Stomach (tissue), 9 donors: ENCODE measurements around the gene PKP2. TPM values are rescaled to one million over a fixed set of nuclear protein-coding genes. Genes with fewer than 3 reads are reported as not detected.
"Not testable (repeated sequence)": the region's sequence is repeated elsewhere in the genome, so short reads cannot be mapped to it uniquely, and the experiment has no call there.

ENCODE experiments used
- DNase-seq, 2 donors: peaks; one replicate each; pipeline versions ENCODE4 v3.0.0 to v3.0.0-alpha.2; 2013 to 2019
- H3K27ac ChIP-seq, 5 donors: fragments of 200-600 bp in 4 of 5; sonication (generic) in 4 of 5; one replicate each; pipeline ENCODE4 v1.5.1; 2013 to 2019; ENCODE audit warnings: mild to moderate bottlenecking in 1 of 5, moderate library complexity in 1 of 5
- H3K27me3 ChIP-seq, 3 donors: fragments of 200-600 bp; sonication (generic); one replicate each; pipeline ENCODE4 v1.5.1; 2017 to 2019; ENCODE audit warnings: mixed run types in 1 of 3
- H3K36me3 ChIP-seq, 4 donors: fragments of 200-600 bp; sonication (generic); 1 replicate in 3 of 4; 2 replicates in 1 of 4; pipeline ENCODE4 v1.5.1; 2016 to 2019
- H3K4me1 ChIP-seq, 4 donors: fragments of 200-600 bp; sonication (generic); one replicate each; pipeline ENCODE4 v1.5.1; 2016 to 2019
- H3K4me3 ChIP-seq, 4 donors: fragments of 200-600 bp; sonication (generic) in 3 of 4; one replicate each; pipeline ENCODE4 v1.5.1; 2016 to 2019; ENCODE audit warnings: mild to moderate bottlenecking in 1 of 4
- H3K9me3 ChIP-seq, 4 donors: fragments of 200-600 bp; sonication (generic); one replicate each; pipeline ENCODE4 v1.5.1; 2016 to 2019
- EP300 ChIP-seq: sonication (generic); formaldehyde crosslinking; IDR thresholded peaks from one replicate; pipeline ENCODE4 v1.6.1; 2017; ENCODE audit warnings: antibody characterized with exemption
- POLR2A ChIP-seq, 4 donors: fragments of 450-650 bp; IDR thresholded peaks; one replicate each; pipeline ENCODE4 v1.6.1; 2016; ENCODE audit warnings: antibody characterized with exemption in 4 of 4, control low read depth in 2 of 4, mild to moderate bottlenecking in 1 of 4, moderate library complexity in 1 of 4
- POLR2AphosphoS5 ChIP-seq, 3 donors: sonication (generic); formaldehyde crosslinking; IDR thresholded peaks; one replicate each; pipeline ENCODE4 v1.6.1; 2016; ENCODE audit warnings: antibody characterized with exemption in 3 of 3
- WGBS, 5 donors: extraction: QIAGEN DNeasy Blood & Tissue Kit in 3 of 5; methylation state at CpG; one replicate each; pipeline versions ENCODE4 v1.1.5 to v1.1.7; 2013 to 2018; 5-methylcytosine and 5-hydroxymethylcytosine counted together
- intact Hi-C: fragments of 100-400 bp; cut with DNase I; formaldehyde crosslinking; loops from one replicate; pipeline ENCODE4 v1.15.1; 2023; ENCODE audit warnings: low total_unique reads
- polyA plus RNA-seq, 3 donors: library from polyadenylated mRNA; stranded (reverse); fragments of 200-250 nt; gene quantifications; one replicate each; pipeline ENCODE4 v1.2.3, GENCODE V29; 2013
- total RNA-seq, 5 donors: library from RNA; depleted of rRNA; stranded (reverse); fragments of >200 nt; gene quantifications; one replicate each; pipeline versions ENCODE4 v1.1.0 to v1.2.3, GENCODE V29; 2014 to 2016
- TF ChIP-seq, protein P1 (sequence below), 7 experiments: fragments of 450-650 bp in 4 of 7; fragments of 200-600 bp in 3 of 7; sonication (generic) in 3 of 7; IDR thresholded peaks; one replicate each; pipeline ENCODE4 v1.5.1; 2016 to 2019; ENCODE audit warnings: antibody characterized with exemption in 7 of 7, control low read depth in 2 of 7, mild to moderate bottlenecking in 1 of 7
- donor health status: healthy with polysubstance abuse.
- donor health status: Bipolar disorder and iron deficiency.
- donor health status: healthy.

Gene PKP2
- total and polyA plus RNA-seq, 8 donors: 5.8 to 85.8 (median 39.5) TPM

DNA sequence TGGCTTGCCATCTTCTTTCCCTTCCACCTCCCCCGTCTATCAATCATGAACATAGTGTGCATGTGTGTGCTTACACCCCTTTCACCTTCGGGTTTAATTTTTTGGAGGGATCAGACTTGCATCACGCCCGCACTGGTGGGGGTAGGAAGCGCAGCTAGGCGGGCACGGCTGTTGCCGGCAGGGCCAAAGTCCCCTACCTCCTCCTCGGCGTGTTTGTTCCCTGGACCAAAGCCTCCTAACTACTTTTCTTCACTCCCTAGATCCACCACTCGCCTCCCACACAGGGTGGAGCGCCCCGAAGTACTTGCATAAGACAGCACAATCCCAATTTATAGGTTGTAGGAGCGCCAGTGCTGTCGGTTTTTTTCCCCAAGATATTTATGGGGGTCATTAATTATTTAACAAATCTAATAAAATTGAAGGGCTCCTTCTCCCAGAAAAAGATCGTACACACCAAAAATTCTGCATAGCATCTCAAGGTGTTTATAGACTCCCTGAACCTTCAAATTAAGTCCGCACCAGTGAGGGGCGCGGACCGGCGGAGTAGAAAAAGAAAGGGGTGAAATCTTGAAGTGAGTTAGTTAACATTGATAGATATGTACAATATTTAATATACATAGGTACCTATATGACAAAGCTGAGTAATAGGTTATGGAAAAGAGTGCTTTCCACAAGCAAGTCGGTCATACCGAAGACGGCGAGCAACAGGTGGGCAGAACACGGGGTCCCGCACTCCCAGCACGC lies 717 bp downstream of the PKP2 start:
- intact Hi-C loops: no loop called here
- no peaks in the 10 kb centered on the region for H3K36me3 ChIP-seq
- H3K9me3 ChIP-seq: no peaks in the 10 kb centered on the region
- H3K4me3 ChIP-seq: peak overlapping the region; percentile 71 to 83 (median 77)
- TF ChIP-seq POLR2A (IDR thresholded peaks at IDR 0.05): no peak
- peak in 1 of 3 donors; percentile 12 for TF ChIP-seq POLR2AphosphoS5 (IDR thresholded peaks at IDR 0.05)
- TF ChIP-seq, protein P1, sequence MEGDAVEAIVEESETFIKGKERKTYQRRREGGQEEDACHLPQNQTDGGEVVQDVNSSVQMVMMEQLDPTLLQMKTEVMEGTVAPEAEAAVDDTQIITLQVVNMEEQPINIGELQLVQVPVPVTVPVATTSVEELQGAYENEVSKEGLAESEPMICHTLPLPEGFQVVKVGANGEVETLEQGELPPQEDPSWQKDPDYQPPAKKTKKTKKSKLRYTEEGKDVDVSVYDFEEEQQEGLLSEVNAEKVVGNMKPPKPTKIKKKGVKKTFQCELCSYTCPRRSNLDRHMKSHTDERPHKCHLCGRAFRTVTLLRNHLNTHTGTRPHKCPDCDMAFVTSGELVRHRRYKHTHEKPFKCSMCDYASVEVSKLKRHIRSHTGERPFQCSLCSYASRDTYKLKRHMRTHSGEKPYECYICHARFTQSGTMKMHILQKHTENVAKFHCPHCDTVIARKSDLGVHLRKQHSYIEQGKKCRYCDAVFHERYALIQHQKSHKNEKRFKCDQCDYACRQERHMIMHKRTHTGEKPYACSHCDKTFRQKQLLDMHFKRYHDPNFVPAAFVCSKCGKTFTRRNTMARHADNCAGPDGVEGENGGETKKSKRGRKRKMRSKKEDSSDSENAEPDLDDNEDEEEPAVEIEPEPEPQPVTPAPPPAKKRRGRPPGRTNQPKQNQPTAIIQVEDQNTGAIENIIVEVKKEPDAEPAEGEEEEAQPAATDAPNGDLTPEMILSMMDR (IDR thresholded peaks at IDR 0.05): peak in 2 of 7 experiments; percentile 17 to 29
- WGBS, 5 donors: 2 to 3% (median 2%) methylated on average over 28 of the region's 28 CpGs
- peaks cover 0 to 65% (median 44%) of the 10 kb centered on the region in 4 donors for H3K4me1 ChIP-seq
- peak overlapping the region; percentile 88 to 96 (median 93) for H3K27ac ChIP-seq
- H3K27me3 ChIP-seq: peaks cover 0 to 20% (median 7%) of the 10 kb centered on the region in 3 donors
- peak; percentile 47 to 77 for DNase-seq

DNA sequence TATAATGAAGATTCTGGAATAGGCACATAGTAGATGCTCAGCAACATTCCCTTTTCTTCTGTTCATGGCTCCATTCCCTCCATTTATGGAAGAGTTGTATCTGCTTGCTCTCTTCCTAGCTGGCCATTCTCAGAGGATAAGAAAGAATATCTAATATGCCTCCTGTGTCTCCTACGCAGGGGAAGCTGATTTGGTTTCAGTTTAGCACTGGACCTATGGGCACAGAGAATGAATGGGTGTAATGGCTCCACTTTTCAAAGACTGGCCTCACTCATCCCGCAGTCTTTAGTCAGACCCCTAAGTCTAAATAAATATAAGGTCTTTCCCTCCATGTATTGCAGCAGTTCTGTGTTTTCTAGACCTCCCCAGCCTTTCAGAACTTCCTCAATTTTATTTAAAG lies 2.0 kb downstream of the PKP2 start:
- peak overlapping the region in 3 of 4 donors; percentile 71 to 83 (median 82) for H3K4me3 ChIP-seq

DNA sequence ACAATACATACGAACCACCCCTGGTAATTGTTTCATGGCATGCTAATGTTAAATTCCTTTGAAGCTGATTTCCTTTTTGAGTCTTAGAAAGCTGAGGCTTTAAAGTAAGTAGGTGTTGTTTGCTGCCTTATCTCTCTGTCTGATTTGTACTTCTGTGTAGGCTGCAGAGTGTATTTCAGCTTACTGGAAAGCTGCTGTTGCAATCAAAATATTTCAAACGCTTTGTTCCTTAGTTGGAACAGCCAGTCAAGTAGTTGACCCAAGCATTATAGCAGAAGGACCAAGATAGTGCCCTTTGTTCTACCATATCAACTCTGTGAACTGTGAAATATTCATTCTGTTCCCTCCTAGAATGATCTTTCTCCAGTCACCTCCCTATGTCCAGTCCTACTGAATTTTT lies 3.1 kb downstream of the PKP2 start:
- intact Hi-C loops: no loop called here
- H3K36me3 ChIP-seq: no peaks in the 10 kb centered on the region
- H3K9me3 ChIP-seq: no peaks in the 10 kb centered on the region
- peaks cover 0 to 20% (median 7%) of the 10 kb centered on the region in 3 donors for H3K27me3 ChIP-seq
- peak overlapping the region in 1 of 4 donors; percentile 83 for H3K4me3 ChIP-seq
- WGBS, 5 donors: 13 to 18% (median 15%) methylated on average over 2 of the region's 2 CpGs
- peak in 1 of 2 donors; percentile 56 for DNase-seq
- H3K4me1 ChIP-seq: peaks cover 0 to 75% (median 44%) of the 10 kb centered on the region in 4 donors
- TF ChIP-seq POLR2AphosphoS5 (IDR thresholded peaks at IDR 0.05): peak in 2 of 3 donors; percentile 51 to 54
- no peak for TF ChIP-seq POLR2A (IDR thresholded peaks at IDR 0.05)
- TF ChIP-seq, protein P1 (IDR thresholded peaks at IDR 0.05): no peak
- TF ChIP-seq EP300: no peak
- H3K27ac ChIP-seq: peak overlapping the region; percentile 47 to 94 (median 89)

More for the DNA sequence above, 2.0 kb downstream of the PKP2 start:
- H3K27me3 ChIP-seq: peaks cover 0 to 20% (median 7%) of the 10 kb centered on the region in 3 donors
- H3K27ac ChIP-seq: peak overlapping the region; percentile 42 to 94 (median 89)
- TF ChIP-seq, protein P1 (IDR thresholded peaks at IDR 0.05): no peak
- TF ChIP-seq POLR2AphosphoS5 (IDR thresholded peaks at IDR 0.05): no peak
- TF ChIP-seq POLR2A (IDR thresholded peaks at IDR 0.05): no peak
- TF ChIP-seq EP300: no peak
- DNase-seq: peak in 1 of 2 donors; percentile 12
- H3K9me3 ChIP-seq: no peaks in the 10 kb centered on the region
- no peaks in the 10 kb centered on the region for H3K36me3 ChIP-seq
- peaks cover 0 to 71% (median 44%) of the 10 kb centered on the region in 4 donors for H3K4me1 ChIP-seq
- intact Hi-C loops: no loop called here
- 22 to 38% (median 36%) methylated on average over 2 of the region's 2 CpGs for WGBS, 5 donors

DNA sequence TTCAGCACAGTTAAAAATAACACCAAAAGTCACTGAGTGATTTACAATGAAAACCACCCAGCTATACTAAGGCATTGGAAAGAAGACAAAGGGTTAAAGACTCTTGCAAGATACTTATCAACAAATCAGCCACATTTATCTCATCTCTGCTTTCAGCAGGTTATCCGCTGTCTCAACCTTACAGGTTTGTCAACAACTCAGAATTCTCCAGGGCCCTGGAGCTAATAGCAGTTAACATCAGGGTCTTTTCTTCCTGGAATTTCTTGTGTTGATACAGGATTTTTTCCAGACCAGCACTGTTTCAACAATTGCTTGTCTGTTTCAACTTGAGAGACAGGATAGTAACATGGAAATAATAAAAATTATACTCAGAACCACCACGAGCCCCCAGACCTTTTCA lies 3.5 kb downstream of the PKP2 start:
- TF ChIP-seq POLR2A (IDR thresholded peaks at IDR 0.05) (no peak), EP300 (no peak), POLR2AphosphoS5 (IDR thresholded peaks at IDR 0.05) (no peak)
- TF ChIP-seq, protein P1 (IDR thresholded peaks at IDR 0.05): no peak
- peak in 1 of 2 donors; percentile 12 for DNase-seq
- Histone ChIP-seq H3K27ac (peak overlapping the region in 4 of 5 donors; percentile 47 to 94 (median 91)), H3K36me3 (no peaks in the 10 kb centered on the region), H3K4me1 (peaks cover 0 to 75% (median 41%) of the 10 kb centered on the region in 4 donors), H3K27me3 (peaks cover 0 to 20% (median 7%) of the 10 kb centered on the region in 3 donors), H3K4me3 (peak overlapping the region in 2 of 4 donors; percentile 9 to 28), H3K9me3 (no peaks in the 10 kb centered on the region)
- 9 to 15% (median 11%) methylated on average over 2 of the region's 2 CpGs for WGBS, 5 donors
- intact Hi-C loops: no loop called here

DNA sequence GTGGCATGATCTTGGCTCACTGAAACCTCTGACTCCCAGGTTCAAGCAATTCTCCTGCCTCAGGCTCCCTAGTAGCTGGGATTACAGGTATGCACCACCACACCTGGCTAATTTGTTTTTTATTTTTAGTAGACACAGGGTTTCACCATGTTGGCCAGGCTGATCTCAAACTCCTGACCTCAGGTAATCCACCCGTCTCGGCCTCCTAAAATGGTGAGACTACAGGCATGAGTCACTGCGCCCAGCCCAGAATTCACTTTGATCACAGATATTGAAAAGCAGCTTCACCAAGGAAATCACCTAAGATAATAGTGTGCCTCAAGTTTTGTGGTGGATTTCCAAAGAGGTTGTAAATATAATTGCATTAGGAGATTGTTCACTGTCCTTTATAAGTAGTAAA lies 4.2 kb downstream of the PKP2 start:
- intact Hi-C loops, DNase-seq, H3K9me3 ChIP-seq, H3K36me3 ChIP-seq: not testable (repeated sequence)
- H3K27ac ChIP-seq: peak overlapping the region in 3 of 5 donors; percentile 38 to 94 (median 93)
- peaks cover 0 to 73% (median 38%) of the 10 kb centered on the region in 4 donors for H3K4me1 ChIP-seq
- WGBS, 5 donors: 38 to 78% (median 52%) methylated on average over 3 of the region's 3 CpGs
- peaks cover 0 to 20% (median 7%) of the 10 kb centered on the region in 3 donors for H3K27me3 ChIP-seq
- peak overlapping the region in 1 of 4 donors; percentile 28 for H3K4me3 ChIP-seq
